Astrocyte of the cerebellum (primary cell): ENCODE data around the gene RAI14.

ENCODE experiments used
- DNase-seq: peaks from one replicate; pipeline ENCODE4 v3.0.0-alpha.2; 2011; ENCODE audit warnings: low read depth
- H3K4me3 ChIP-seq: 2 replicates; pipeline ENCODE4 v1.5.1; 2011; ENCODE audit warnings: mild to moderate bottlenecking, low read depth, low read length, moderate library complexity
- in situ Hi-C: cut with HindIII; loops from 2 replicates; pipeline ENCODE4 v1.10.0; 2017; ENCODE audit warnings: low sequenced_read_pairs
- TF ChIP-seq, protein P1 (sequence below): IDR thresholded peaks from 2 replicates; pipeline ENCODE4 v1.5.1; 2012; ENCODE audit warnings: low read length, low read depth, moderate library complexity, mild to moderate bottlenecking; ENCODE audit errors: missing control alignments

RAI14 gene

DNA sequence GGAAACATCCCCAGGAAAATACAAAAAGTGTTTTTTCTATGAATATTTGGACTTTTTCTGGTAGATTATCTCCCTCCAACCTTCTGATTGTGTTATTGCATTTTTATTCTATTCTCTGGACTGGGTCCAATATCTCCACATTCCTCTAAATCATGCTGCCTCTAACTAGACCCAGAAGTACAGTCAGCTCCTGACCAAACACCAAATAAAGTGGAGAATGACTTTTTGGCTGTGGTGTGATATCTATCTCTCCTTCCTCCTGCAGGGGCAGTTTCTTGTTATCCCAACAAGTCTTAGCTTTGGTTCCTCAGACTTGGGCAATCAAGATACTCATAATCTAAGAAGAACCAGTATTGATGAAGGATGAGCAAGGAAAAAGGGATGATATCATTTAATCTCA, 3.2 kb upstream of the RAI14 start:
- TF ChIP-seq, protein P1, sequence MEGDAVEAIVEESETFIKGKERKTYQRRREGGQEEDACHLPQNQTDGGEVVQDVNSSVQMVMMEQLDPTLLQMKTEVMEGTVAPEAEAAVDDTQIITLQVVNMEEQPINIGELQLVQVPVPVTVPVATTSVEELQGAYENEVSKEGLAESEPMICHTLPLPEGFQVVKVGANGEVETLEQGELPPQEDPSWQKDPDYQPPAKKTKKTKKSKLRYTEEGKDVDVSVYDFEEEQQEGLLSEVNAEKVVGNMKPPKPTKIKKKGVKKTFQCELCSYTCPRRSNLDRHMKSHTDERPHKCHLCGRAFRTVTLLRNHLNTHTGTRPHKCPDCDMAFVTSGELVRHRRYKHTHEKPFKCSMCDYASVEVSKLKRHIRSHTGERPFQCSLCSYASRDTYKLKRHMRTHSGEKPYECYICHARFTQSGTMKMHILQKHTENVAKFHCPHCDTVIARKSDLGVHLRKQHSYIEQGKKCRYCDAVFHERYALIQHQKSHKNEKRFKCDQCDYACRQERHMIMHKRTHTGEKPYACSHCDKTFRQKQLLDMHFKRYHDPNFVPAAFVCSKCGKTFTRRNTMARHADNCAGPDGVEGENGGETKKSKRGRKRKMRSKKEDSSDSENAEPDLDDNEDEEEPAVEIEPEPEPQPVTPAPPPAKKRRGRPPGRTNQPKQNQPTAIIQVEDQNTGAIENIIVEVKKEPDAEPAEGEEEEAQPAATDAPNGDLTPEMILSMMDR, result peak; percentile 14
- in situ Hi-C loops, result loop anchor here (5.0 kb wide), 1 partner anchor 34 kb away; no protein-coding TSS in a partner anchor
- H3K4me3 ChIP-seq, result no peak overlapping the region
- DNase-seq, result peak; percentile 72

DNA sequence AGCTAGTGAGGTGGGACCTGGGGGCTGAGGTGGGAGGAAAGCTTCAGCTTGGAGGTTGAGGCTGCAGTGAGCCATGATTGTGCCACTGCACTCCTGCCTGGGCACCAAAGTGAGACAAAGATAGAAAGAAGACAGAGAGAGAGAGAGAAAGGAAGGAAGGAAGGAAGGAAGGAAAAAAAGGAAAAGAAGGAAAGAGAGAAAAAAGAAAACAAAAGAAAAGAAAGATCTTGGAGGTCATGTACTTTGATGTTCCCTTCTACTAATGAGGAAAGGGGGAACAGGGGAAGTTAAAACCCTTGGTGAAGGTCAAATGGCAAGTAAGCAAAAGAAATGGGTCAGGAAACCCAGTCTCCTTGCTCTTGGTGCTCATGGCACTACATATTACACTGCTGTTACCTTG, 2.4 kb upstream of the RAI14 start:
- TF ChIP-seq, protein P1, result no peak
- no peak for DNase-seq
- in situ Hi-C loops, result loop anchor here (5.0 kb wide), 1 partner anchor 34 kb away; no protein-coding TSS in a partner anchor
- no peak overlapping the region for H3K4me3 ChIP-seq

DNA sequence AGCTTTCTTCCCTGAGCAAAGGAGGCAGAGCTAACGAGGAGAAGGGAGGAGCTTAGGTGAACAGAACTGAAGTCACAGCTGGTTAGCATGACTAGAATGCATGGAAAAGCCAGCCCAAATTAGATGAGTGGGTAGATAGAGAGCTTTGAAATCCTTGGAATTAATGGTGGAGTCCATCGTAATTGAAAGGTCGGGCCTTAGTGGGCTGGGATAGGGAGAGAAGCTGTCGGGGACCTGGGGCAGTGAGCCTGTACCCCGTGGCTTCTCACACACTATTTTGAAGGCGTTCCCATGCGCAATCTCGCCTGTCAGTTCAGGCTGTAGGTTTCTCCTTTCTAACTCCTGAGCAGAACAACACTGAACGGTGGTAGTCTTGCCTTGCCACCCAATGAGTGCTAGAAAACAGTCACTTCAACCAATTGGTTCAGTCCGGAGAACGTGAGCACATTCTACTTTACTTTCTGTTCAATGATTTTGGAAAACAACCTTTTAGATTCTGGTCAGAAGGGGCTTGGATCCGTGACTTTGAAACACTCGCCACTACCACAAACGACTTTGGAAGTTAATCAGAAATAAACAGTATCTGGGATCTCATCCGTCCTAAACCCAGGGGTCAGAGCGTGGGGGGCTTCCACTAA, 655 bp upstream of the RAI14 start:
- TF ChIP-seq, protein P1, result no peak
- H3K4me3 ChIP-seq, result peak overlapping the region; percentile 91
- in situ Hi-C loops, result no loop called here
- DNase-seq, result peak; percentile 71

DNA sequence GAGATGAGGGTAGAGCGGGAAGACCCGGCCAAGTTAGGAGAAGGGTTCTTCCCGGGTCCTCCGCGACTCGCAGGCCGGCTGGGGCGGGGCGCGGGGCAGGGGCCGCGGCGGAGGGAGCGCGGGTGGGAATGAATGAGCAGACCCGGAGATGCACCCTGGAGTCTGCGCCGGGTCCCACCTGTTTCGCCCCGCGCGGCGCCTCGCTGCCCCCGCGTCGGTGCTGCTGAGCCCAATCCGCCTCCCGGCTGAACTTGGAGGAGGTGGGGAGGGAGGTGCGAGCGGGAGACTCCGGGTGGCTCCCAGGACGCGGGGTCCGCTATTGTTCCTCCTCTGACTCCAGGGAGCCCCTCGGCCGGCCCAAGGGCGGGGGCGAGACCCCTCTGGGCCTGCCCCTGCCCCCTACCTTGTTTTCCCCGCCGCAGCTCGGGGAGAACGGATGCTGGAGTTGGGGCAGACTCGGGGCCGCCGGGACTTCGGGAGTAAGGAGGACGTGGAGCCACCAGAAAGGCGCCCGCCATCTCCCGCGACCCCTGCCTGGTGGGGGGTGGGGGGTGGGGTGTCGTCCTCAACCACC, 659 bp downstream of the RAI14 start:
- TF ChIP-seq, protein P1, result no peak
- H3K4me3 ChIP-seq, result peak overlapping the region; percentile 91
- in situ Hi-C loops, result no loop called here
- DNase-seq, result no peak

DNA sequence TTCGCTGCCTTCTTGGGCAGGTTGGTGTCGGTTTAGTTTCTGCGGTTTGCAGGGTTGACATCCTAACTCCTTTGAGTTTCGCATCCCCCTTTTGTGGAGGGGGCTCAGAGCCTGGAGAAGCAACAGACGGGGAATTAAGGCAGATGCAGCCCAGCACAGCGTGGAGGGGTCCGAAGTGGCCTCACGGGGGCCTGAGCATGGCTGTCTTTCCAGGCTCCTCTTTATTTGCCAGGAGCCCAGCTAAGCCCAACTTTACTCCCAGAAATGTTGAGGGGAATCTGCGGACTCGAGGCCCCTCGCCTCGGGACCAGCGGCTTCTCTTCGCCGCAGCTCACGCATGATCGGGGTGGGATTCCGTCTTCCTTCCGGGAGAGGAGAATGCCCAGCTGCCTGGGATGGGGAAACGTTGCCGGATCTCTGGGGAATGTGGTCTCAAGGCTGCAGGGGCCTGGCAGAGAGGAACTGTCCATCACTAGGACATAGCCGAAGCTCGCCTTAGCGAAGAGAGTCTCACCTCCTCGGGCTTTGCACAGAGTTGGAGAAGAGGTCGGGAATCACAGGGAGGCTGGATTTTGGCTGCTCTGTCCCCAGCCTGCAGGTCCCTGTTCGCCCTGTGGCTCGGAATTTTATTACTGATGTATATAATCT, 1.3 kb downstream of the RAI14 start:
- peak overlapping the region; percentile 91 for H3K4me3 ChIP-seq
- in situ Hi-C loops, result no loop called here
- TF ChIP-seq, protein P1, result no peak
- DNase-seq, result no peak

DNA sequence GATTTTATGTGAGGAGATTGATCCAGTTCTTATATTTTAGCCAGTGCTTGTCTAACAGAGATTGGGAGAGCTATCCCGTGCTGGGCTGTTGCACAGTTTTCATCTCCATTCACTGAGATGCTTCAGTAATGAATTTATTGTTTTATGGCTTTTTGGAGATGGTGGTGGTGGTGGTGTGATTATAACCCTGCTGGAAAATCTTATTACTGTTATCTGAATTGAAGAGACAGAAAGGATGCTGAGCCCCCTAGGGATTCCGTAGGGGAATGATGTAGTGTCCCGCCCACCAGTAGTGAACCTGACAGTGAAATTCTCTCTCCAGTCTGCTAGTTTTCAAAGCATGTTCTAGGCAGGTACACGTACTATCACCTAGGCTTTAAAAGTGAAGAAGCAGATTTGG, 1.9 kb downstream of the RAI14 start:
- in situ Hi-C loops, result no loop called here
- TF ChIP-seq, protein P1, result peak; percentile 31
- no peak for DNase-seq
- H3K4me3 ChIP-seq, result peak overlapping the region; percentile 91
